GM20000 (cell line): ENCODE results near the gene SCARB1.
A peak's percentile ranks its signal among the peaks of the same experiment; 100 is the strongest.

ENCODE experiments used
- DNase-seq: peaks from one replicate; pipeline ENCODE4 v3.0.0; 2012; ENCODE audit warnings: low spot score
- CTCF ChIP-seq: IDR thresholded peaks from 2 replicates; pipeline ENCODE4 v1.5.1; 2012; ENCODE audit warnings: mild to moderate bottlenecking, control low read depth; ENCODE audit errors: extremely low read depth, missing control alignments

SCARB1 gene

GRCh38 chr12:124808272-124808671 lies 55.4 kb downstream of the SCARB1 start:
- DNase-seq = no peak

GRCh38 chr12:124805876-124806668 lies 57.6 kb downstream of the SCARB1 start:
- TF ChIP-seq CTCF = no peak
- no peak for DNase-seq

More at GRCh38 chr12:124808272-124808671, 55.4 kb downstream of the SCARB1 start:
- TF ChIP-seq CTCF = no peak

GRCh38 chr12:124805050-124805449 lies 58.6 kb downstream of the SCARB1 start:
- DNase-seq = no peak

GRCh38 chr12:124804011-124804621 lies 59.5 kb downstream of the SCARB1 start:
- TF ChIP-seq CTCF = no peak
- peak; percentile 8 for DNase-seq

More at GRCh38 chr12:124805050-124805449, 58.6 kb downstream of the SCARB1 start:
- no peak for TF ChIP-seq CTCF

GRCh38 chr12:124802361-124802760 lies 61.3 kb downstream of the SCARB1 start:
- no peak for DNase-seq

GRCh38 chr12:124800506-124800905 lies 63.2 kb downstream of the SCARB1 start:
- no peak for TF ChIP-seq CTCF
- no peak for DNase-seq

More at GRCh38 chr12:124802361-124802760, 61.3 kb downstream of the SCARB1 start:
- TF ChIP-seq CTCF = no peak

GRCh38 chr12:124797321-124797720 lies 66.3 kb downstream of the SCARB1 start:
- TF ChIP-seq CTCF = no peak
- no peak for DNase-seq
